ENCODE measurements around the gene BYSL. TPM values are rescaled to one million over a fixed set of nuclear protein-coding genes. Genes with fewer than 3 reads are reported as not detected.

Gene BYSL
- total and polyA plus RNA-seq, 2 donors (not counting 3 experiments of a cell fraction or from before 2014, with no cell fraction given): 33.1 to 41.8 TPM

DNA sequence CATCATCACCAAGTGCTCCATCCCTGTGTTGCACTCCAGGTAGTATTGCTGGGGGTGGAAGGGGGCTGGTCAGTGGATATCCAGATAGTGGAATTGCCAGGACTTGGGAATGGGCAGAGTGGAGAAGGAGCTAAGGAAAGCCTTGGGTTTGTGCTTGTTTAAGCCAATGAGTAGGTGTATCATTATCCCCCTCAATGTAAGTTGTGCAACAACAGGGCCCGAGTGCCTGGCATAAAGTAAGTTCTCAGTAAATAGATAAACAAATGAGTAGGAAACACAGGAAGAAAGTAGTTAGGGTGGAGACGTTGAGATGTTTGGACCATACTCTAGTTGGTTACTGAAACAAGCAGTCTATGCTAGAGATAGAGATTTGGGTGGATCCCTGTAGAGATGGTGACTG lies 10.5 kb downstream of the BYSL start:
- H3K9me1 ChIP-seq (replicated peaks; ENCODE audit: control insufficient read depth, extremely low read depth, insufficient read depth, low read length): no peaks in the 10 kb centered on the region
- no peak for TF ChIP-seq MYC (IDR thresholded peaks at IDR 0.05; ENCODE audit: low read depth, low read length)
- TF ChIP-seq, protein P1, sequence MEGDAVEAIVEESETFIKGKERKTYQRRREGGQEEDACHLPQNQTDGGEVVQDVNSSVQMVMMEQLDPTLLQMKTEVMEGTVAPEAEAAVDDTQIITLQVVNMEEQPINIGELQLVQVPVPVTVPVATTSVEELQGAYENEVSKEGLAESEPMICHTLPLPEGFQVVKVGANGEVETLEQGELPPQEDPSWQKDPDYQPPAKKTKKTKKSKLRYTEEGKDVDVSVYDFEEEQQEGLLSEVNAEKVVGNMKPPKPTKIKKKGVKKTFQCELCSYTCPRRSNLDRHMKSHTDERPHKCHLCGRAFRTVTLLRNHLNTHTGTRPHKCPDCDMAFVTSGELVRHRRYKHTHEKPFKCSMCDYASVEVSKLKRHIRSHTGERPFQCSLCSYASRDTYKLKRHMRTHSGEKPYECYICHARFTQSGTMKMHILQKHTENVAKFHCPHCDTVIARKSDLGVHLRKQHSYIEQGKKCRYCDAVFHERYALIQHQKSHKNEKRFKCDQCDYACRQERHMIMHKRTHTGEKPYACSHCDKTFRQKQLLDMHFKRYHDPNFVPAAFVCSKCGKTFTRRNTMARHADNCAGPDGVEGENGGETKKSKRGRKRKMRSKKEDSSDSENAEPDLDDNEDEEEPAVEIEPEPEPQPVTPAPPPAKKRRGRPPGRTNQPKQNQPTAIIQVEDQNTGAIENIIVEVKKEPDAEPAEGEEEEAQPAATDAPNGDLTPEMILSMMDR (IDR thresholded peaks at IDR 0.05; ENCODE audit: extremely low read depth in 1 of 2, insufficient read depth in 1 of 2, low read depth in 1 of 2, low read length in 2 of 2): no peak
- H3K4me2 ChIP-seq (ENCODE audit: insufficient read depth, low read length): no peak overlapping the region
- no peaks in the 10 kb centered on the region for H3K4me1 ChIP-seq (ENCODE audit: control insufficient read depth, extremely low read depth, insufficient read depth, low read length)
- H4K20me1 ChIP-seq (replicated peaks; ENCODE audit: control insufficient read depth, extremely low read depth, insufficient read depth, low read length): no peaks in the 10 kb centered on the region
- H3K27me3 ChIP-seq (ENCODE audit: control insufficient read depth in 2 of 2, insufficient read depth in 2 of 2, low read length in 2 of 2): no peaks in the 10 kb centered on the region
- H3K79me2 ChIP-seq (ENCODE audit: control insufficient read depth, insufficient read depth, low read length): peaks cover 16% of the 10 kb centered on the region
- dilution Hi-C loops (cut with MboI; ENCODE audit: extremely low pct_ligation_motif_present, low sequenced_read_pairs) (no loop called here), intact Hi-C loops (cut with micrococcal nuclease) (no loop called here)
- no peak overlapping the region for H3K9ac ChIP-seq (replicated peaks; ENCODE audit: extremely low read depth, insufficient read depth, low read length)
- no peak overlapping the region for H3K27ac ChIP-seq (ENCODE audit: insufficient read depth, low read depth, low read length)
- BruUV-seq (replicated peaks): no TSS peak
- CTCF ChIA-PET: interaction anchor here (1.8 to 8.5 kb wide), 2 partner anchors 10 to 130 kb away, joined by 8 to 54 read pairs; partner anchors contain the start of genes BYSL and MED20
- FAIRE-seq (no peak), DNase-seq (ENCODE audit: low read depth, low spot score) (no peak)
- POLR2A ChIA-PET: no interaction called here
- H2AFZ ChIP-seq (ENCODE audit: low read depth, low read length): no peak overlapping the region
- H3K4me3 ChIP-seq (replicated peaks in 1 of 3; ENCODE audit: insufficient read depth in 1 of 3, low read depth in 1 of 3, low read length in 3 of 3): no peak overlapping the region
- no peaks in the 10 kb centered on the region for H3K9me3 ChIP-seq (replicated peaks; ENCODE audit: control insufficient read depth, insufficient read depth, low read length)
- H3K36me3 ChIP-seq (ENCODE audit: control insufficient read depth in 2 of 2, extremely low read depth in 1 of 2, insufficient read depth in 2 of 2, low read length in 2 of 2): peaks cover 45 to 74% of the 10 kb centered on the region in 2 experiments

- Histone ChIP-seq H4K20me1 (replicated peaks; ENCODE audit: control insufficient read depth, extremely low read depth, insufficient read depth, low read length) (no peaks in the 10 kb centered on the region), H3K9ac (replicated peaks; ENCODE audit: extremely low read depth, insufficient read depth, low read length) (no peak overlapping the region), H2AFZ (ENCODE audit: low read depth, low read length) (no peak overlapping the region), H3K27me3 (ENCODE audit: control insufficient read depth in 2 of 2, insufficient read depth in 2 of 2, low read length in 2 of 2) (no peaks in the 10 kb centered on the region), H3K27ac (ENCODE audit: insufficient read depth, low read depth, low read length) (no peak overlapping the region), H3K4me3 (replicated peaks in 1 of 3; ENCODE audit: insufficient read depth in 1 of 3, low read depth in 1 of 3, low read length in 3 of 3) (no peak overlapping the region), H3K79me2 (ENCODE audit: control insufficient read depth, insufficient read depth, low read length) (peaks cover 14% of the 10 kb centered on the region), H3K9me3 (replicated peaks; ENCODE audit: control insufficient read depth, insufficient read depth, low read length) (no peaks in the 10 kb centered on the region), H3K9me1 (replicated peaks; ENCODE audit: control insufficient read depth, extremely low read depth, insufficient read depth, low read length) (no peaks in the 10 kb centered on the region), H3K4me1 (ENCODE audit: control insufficient read depth, extremely low read depth, insufficient read depth, low read length) (no peaks in the 10 kb centered on the region), H3K36me3 (ENCODE audit: control insufficient read depth in 2 of 2, extremely low read depth in 1 of 2, insufficient read depth in 2 of 2, low read length in 2 of 2) (peaks cover 42 to 75% of the 10 kb centered on the region in 2 experiments), H3K4me2 (ENCODE audit: insufficient read depth, low read length) (no peak overlapping the region)
- ChIA-PET POLR2A (no interaction called here), CTCF (interaction anchor here (0.8 to 8.5 kb wide), 4 partner anchors 10 to 131 kb away, joined by 3 to 149 read pairs (median 31); partner anchors contain the start of genes BYSL and MED20)
- BruUV-seq (replicated peaks): TSS peak; percentile 14
- dilution Hi-C loops (cut with MboI; ENCODE audit: extremely low pct_ligation_motif_present, low sequenced_read_pairs) (no loop called here), intact Hi-C loops (cut with micrococcal nuclease) (no loop called here)
- TF ChIP-seq MYC (IDR thresholded peaks at IDR 0.05; ENCODE audit: low read depth, low read length): no peak
- TF ChIP-seq POLR2AphosphoS5 (IDR thresholded peaks at IDR 0.05; ENCODE audit: insufficient read depth, low read depth, low read length): peak; percentile 4
- TF ChIP-seq, protein P2, sequence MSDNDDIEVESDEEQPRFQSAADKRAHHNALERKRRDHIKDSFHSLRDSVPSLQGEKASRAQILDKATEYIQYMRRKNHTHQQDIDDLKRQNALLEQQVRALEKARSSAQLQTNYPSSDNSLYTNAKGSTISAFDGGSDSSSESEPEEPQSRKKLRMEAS (IDR thresholded peaks at IDR 0.05; ENCODE audit: insufficient read depth, insufficient read length): no peak
- no peak for TF ChIP-seq FOS (IDR thresholded peaks at IDR 0.05; ENCODE audit: borderline replicate concordance, insufficient read depth, low read length)
- no peak for TF ChIP-seq GATA2 (IDR thresholded peaks at IDR 0.05; ENCODE audit: insufficient read depth, insufficient read length, low read depth, low read length)
- TF ChIP-seq POLR2A (IDR thresholded peaks at IDR 0.05; ENCODE audit: low read depth, low read length): peak; percentile 10
- TF ChIP-seq JUN (IDR thresholded peaks at IDR 0.05; ENCODE audit: borderline replicate concordance, insufficient read depth, insufficient read length, low read depth): no peak
- TF ChIP-seq EZH2 (IDR thresholded peaks at IDR 0.05; ENCODE audit: borderline replicate concordance, low read depth, low read length, severe bottlenecking): no peak
- no peak for DNase-seq (ENCODE audit: low read depth, low spot score)
- FAIRE-seq: no peak
Observed at GRCh38 chr6:41932378-41932777, 11.1 kb downstream of the BYSL start.

Data from endothelial cell of umbilical vein (primary cell).